PC-3 (cell line): ENCODE measurements around the gene ZCCHC7.

Source experiments
- CTCF ChIP-seq: fragments of 300-600 bp; sonication (generic); conservative IDR thresholded peaks from 2 replicates; pipeline ENCODE4 v1.5.1; 2017; ENCODE audit warnings: antibody characterized with exemption, low read depth, mild to moderate bottlenecking, low read length
- EZH2 ChIP-seq: fragments of 300-600 bp; sonication (generic); IDR thresholded peaks from one replicate; pipeline ENCODE4 v1.6.1; 2017; ENCODE audit warnings: antibody characterized with exemption, mild to moderate bottlenecking, low read length; ENCODE audit not compliant: unreplicated experiment

- TF ChIP-seq CTCF = no peak
- TF ChIP-seq EZH2 = no peak
These were observed 180.2 kb downstream of the ZCCHC7 start for GRCh38 chr9:37300620-37301019.
